Placental pericyte (primary cell): ENCODE data around the gene PRKAG3. TPM values are rescaled to one million over a fixed set of nuclear protein-coding genes. Genes with fewer than 3 reads are reported as not detected.

Experiments used
- total RNA-seq: library from RNA; depleted of rRNA; stranded (reverse); fragments of >200 nt; gene quantifications from 2 replicates; pipeline ENCODE4 v1.2.3, GENCODE V29; 2012

The PRKAG3 gene
- not detected in 2 replicates for total RNA-seq

DNA sequence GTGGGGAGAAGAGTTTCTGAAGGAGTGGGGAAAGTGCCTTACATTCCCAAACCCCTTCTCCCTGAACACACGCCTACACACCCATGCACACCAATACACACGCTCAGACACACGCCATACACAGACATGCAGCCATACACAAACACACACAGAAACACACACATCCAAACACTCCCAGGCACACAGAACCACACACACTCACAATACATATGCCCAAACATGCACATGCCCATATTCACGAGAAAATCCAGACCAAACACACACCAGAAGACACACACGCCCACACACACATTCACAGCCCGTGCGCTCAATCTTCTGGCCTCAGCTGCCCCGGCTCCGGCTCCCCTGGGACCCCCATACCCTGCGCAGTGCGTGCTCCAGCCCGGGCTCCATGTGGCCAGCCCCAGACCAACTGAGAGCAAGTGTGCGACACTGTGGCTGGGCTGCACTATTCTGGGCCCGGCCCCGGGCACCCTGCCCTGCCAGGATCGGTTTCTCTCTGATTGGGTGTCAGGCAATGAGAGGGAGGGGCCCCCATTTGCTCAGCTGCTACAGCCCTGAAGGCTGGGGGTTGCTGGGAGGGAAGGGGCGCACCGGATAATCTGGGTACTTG lies at the start of gene PRKAG3:
Gene PRKAG3 (minus strand): TSS at position 426 of the 613 bp plus-strand sequence.

DNA sequence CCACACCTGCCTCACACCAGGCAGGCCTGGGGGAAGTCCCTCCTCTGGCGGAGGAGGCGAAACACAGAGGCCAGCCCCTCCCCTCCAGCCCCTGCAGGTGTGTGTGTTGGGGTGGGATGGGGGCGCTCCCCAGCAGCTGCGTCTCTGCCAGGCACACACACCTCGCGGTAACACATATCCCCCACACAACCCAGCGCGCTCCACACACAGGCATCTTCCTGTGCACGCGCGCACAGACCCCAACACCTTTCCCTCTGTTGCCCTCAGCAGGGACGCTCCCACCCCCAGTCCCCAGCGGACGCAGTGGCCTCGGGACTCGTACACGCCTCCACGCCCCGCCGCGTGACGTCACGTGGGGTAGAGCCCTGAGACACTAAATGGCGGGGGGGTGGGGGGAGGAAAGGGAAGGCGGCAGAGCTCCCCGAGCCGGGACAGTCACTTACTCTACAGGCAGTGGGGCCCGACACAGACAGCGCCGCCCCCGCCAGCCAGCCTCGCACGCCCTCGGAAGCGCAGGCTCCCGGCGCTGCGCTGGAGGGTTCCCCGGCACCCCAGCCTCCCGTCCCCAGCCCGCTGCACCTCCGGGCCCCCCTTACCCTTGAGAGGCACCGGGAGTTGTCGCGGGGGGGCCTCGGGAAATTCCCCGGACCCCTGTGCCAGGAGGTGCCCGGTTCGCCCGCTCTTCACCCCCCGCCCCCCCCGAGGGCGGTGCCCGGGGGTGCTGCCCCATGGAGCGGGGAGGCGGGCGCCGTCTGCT lies 48.7 kb upstream of the PRKAG3 start, which contains the start of gene WNT10A:
Gene WNT10A (plus strand): TSS at position 751 of the 757 bp plus-strand sequence. CDS start 144 bp downstream, outside the sequence.

DNA sequence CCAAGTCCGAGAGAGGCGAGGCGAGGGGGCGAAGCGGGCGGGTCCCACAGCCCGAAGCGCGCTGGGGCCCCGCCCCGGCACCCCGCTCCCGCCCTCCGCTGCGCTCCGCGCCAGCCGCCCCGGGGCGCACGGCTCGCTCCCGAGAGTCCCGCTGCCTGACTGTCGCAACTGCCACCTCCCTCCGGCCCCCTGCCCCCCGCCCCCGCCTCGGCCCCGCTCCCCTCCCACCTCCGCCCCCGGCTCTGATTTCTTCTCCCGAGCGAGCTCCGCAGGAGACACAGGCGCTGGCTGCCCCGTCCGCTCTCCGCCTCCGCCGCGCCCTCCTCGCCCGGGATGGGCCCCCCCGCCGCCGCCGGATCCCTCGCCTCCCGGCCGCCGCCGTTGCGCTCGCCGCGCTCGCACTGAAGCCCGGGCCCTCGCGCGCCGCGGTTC lies 28.0 kb upstream of the PRKAG3 start, which contains the start of gene WNT6:
Gene WNT6 (plus strand): TSS at position 250 of the 432 bp plus-strand sequence. CDS start 233 bp downstream, outside the sequence.

DNA sequence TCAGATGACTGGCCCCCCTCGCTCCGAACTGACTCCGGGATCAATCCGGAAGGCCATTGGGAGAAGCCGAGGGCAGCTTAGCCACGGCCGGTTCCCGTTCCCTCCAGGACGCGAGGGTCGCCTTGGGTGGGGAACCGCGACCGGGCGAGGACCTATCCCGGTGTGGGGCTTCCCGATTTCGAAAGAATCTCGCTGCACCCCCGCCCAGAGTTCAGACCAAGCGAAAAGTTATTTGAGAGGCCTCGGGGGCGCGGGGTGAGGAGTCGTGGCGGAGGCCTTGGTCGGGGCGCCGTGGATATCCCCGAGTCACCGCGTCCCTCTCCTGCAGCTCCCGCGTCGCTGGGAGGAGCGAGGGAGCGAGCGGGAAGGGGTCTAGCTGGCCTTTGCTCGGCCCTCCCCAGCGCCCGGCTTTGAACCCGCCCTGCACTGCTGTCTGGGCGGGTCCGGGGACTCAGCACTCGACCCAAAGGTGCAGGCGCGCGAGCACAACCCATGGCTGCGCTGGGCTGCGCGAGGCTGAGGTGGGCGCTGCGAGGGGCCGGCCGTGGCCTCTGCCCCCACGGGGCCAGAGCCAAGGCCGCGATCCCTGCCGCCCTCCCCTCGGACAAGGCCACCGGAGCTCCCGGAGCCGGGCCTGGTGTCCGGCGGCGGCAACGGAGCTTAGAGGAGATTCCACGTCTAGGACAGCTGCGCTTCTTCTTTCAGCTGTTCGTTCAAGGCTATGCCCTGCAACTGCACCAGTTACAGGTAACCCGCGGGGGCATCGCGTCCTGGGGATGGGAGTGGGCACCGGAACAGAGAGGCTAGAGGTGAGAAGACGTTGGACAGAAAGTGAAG lies 49.7 kb downstream of the PRKAG3 start, which contains the start of gene CYP27A1:
Gene CYP27A1 (plus strand): TSS at position 457 of the 837 bp plus-strand sequence. CDS start 36 bp downstream, at position 493.

Other genes with a start within 250 kb of the PRKAG3 start
- gene PLCD4, start 223.9 kb downstream of the PRKAG3 start, total RNA-seq: 0.22 and 1.4 TPM in 2 replicates
- 11.6 and 25.1 TPM in 2 replicates for gene ZNF142, start 172.2 kb downstream of the PRKAG3 start, total RNA-seq
- 17.9 and 39.8 TPM in 2 replicates for gene BCS1L, start 172.1 kb downstream of the PRKAG3 start, total RNA-seq
- 36.1 and 54.0 TPM in 2 replicates for gene RNF25, start 159.8 kb downstream of the PRKAG3 start, total RNA-seq
- 24.7 and 33.1 TPM in 2 replicates for gene STK36, start 159.7 kb downstream of the PRKAG3 start, total RNA-seq
- gene TTLL4, start 121.0 kb downstream of the PRKAG3 start, total RNA-seq: 19.5 and 25.8 TPM in 2 replicates
- 4.7 and 23.4 TPM in 2 replicates for gene CYP27A1, start 49.7 kb downstream of the PRKAG3 start, total RNA-seq
- not detected in 2 replicates for gene WNT6, start 28.0 kb upstream of the PRKAG3 start, total RNA-seq
- not detected in 2 replicates for gene WNT10A, start 49.0 kb upstream of the PRKAG3 start, total RNA-seq
- gene CDK5R2, start 127.9 kb upstream of the PRKAG3 start, total RNA-seq: not detected in 2 replicates
- gene FEV, start 153.4 kb upstream of the PRKAG3 start, total RNA-seq: not detected in 2 replicates
- not detected in 2 replicates for gene CRYBA2, start 161.6 kb upstream of the PRKAG3 start, total RNA-seq
- gene CFAP65, start 209.7 kb upstream of the PRKAG3 start, total RNA-seq: not detected in 2 replicates
- gene IHH, start 229.1 kb upstream of the PRKAG3 start, total RNA-seq: under 0.01 TPM in 1 of 2 replicates, not detected in the other